Gastroesophageal sphincter (tissue), 3 donors: ENCODE measurements around the gene CPED1.

Experiments used
- CTCF ChIP-seq, 4 experiments: fragments of 200-600 bp in 2 of 4; fragments of 450-650 bp in 2 of 4; sonication (generic) in 1 of 4; IDR thresholded peaks; one replicate each; pipeline ENCODE4 v1.5.1; 2017 to 2019; ENCODE audit warnings: antibody characterized with exemption in 4 of 4, mild to moderate bottlenecking in 2 of 4, moderate library complexity in 2 of 4
- POLR2A ChIP-seq, 2 donors: fragments of 450-650 bp; IDR thresholded peaks; one replicate each; pipeline ENCODE4 v1.6.1; 2017; ENCODE audit warnings: antibody characterized with exemption in 2 of 2, mild to moderate bottlenecking in 2 of 2, moderate library complexity in 1 of 2

- no peak for TF ChIP-seq POLR2A (IDR thresholded peaks at IDR 0.05)
- TF ChIP-seq CTCF (IDR thresholded peaks at IDR 0.05), result no peak
These were observed 57.5 kb downstream of the CPED1 start for GRCh38 chr7:121046009-121046408.
